GM23338 (cell line): ENCODE data around the gene CEP43. TPM values are rescaled to one million over a fixed set of nuclear protein-coding genes. Genes with fewer than 3 reads are reported as not detected.

Source experiments
- ATAC-seq: fragments of 200-7000 bp; cut with Tn5 transposase; 3 replicates; pipeline ENCODE4 v1.9.1; 2020
- DNase-seq: peaks from one replicate; pipeline ENCODE4 v3.0.0-alpha.2; 2015; ENCODE audit warnings: low spot score
- H2AFZ ChIP-seq: fragments of 200-600 bp; sonication (generic); 2 replicates; pipeline ENCODE4 v1.8.0; 2016; ENCODE audit warnings: antibody characterized with exemption, mild to moderate bottlenecking, moderate library complexity
- H3F3A ChIP-seq: fragments of 200-600 bp; sonication (generic); replicated peaks from 2 replicates; pipeline ENCODE4 v1.8.0; 2017; ENCODE audit warnings: antibody characterized with exemption, mixed run types, low read depth
- H3K27ac ChIP-seq: fragments of 200-600 bp; sonication (generic); 2 replicates; pipeline ENCODE4 v1.6.1; 2016; ENCODE audit warnings: low read depth
- H3K27me3 ChIP-seq: fragments of 200-600 bp; sonication (generic); 2 replicates; pipeline ENCODE4 v1.8.0; 2016; ENCODE audit warnings: mild to moderate bottlenecking, mixed run types, moderate library complexity; ENCODE audit not compliant: insufficient read depth
- H3K36me3 ChIP-seq: fragments of 200-600 bp; sonication (generic); 2 replicates; pipeline ENCODE4 v1.8.0; 2016; ENCODE audit warnings: mild to moderate bottlenecking; ENCODE audit not compliant: insufficient read depth
- H3K4me1 ChIP-seq: fragments of 200-600 bp; sonication (generic); 2 replicates; pipeline ENCODE4 v1.8.0; 2016; ENCODE audit warnings: mild to moderate bottlenecking, moderate library complexity; ENCODE audit not compliant: insufficient read depth
- H3K4me2 ChIP-seq: fragments of 200-600 bp; sonication (generic); 2 replicates; pipeline ENCODE4 v1.7.1; 2017; ENCODE audit warnings: mixed run types
- H3K4me3 ChIP-seq: fragments of 200-600 bp; sonication (generic); 2 replicates; pipeline ENCODE4 v1.6.1; 2016; ENCODE audit warnings: mixed run types
- H3K79me2 ChIP-seq: fragments of 200-600 bp; sonication (generic); replicated peaks from 2 replicates; pipeline ENCODE4 v1.8.0; 2017; ENCODE audit warnings: mild to moderate bottlenecking; ENCODE audit not compliant: insufficient read depth
- H3K9me2 ChIP-seq: fragments of 200-600 bp; sonication (generic); 2 replicates; pipeline ENCODE4 v1.8.0; 2017; ENCODE audit not compliant: insufficient read depth
- H4K20me1 ChIP-seq: fragments of 200-600 bp; sonication (generic); replicated peaks from 2 replicates; pipeline ENCODE4 v1.8.0; 2017; ENCODE audit warnings: mild to moderate bottlenecking; ENCODE audit not compliant: insufficient read depth
- H3K27ac Mint-ChIP-seq: 2 replicates; pipeline ENCODE4 v1.8.0; 2020; ENCODE audit warnings: inconsistent platforms, mild to moderate bottlenecking, moderate library complexity, mixed read lengths
- H3K27me3 Mint-ChIP-seq: 3 replicates; pipeline ENCODE4 v1.8.0; 2022; ENCODE audit warnings: low read depth, mild to moderate bottlenecking, moderate library complexity, mixed read lengths, inconsistent platforms; ENCODE audit not compliant: insufficient read depth, poor library complexity
- H3K36me3 Mint-ChIP-seq: 3 replicates; pipeline ENCODE4 v1.8.0; 2021; ENCODE audit warnings: low read depth, mild to moderate bottlenecking, inconsistent platforms, moderate library complexity, mixed read lengths
- H3K4me1 Mint-ChIP-seq: 3 replicates; pipeline ENCODE4 v1.8.0; 2020; ENCODE audit warnings: mild to moderate bottlenecking, inconsistent platforms, mixed read lengths
- H3K4me3 Mint-ChIP-seq: 3 replicates; pipeline ENCODE4 v1.8.0; 2021; ENCODE audit warnings: moderate library complexity, mild to moderate bottlenecking, inconsistent platforms, mixed read lengths
- H3K9me3 Mint-ChIP-seq: 3 replicates; pipeline ENCODE4 v1.8.0; 2020; ENCODE audit warnings: moderate library complexity, mild to moderate bottlenecking, inconsistent platforms, mixed read lengths
- CREB1 ChIP-seq: fragments of 250-450 bp; sonication (Bioruptor Pico); IDR thresholded peaks from 2 replicates; pipeline ENCODE4 v1.5.0; 2020; ENCODE audit warnings: low read depth, mild to moderate bottlenecking, moderate library complexity
- CTCF ChIP-seq, 2 experiments: fragments of 200-600 bp in 1 of 2; sonication (generic) in 1 of 2; conservative IDR thresholded peaks; 2 replicates each; pipeline versions ENCODE4 v1.5.1 to v1.6.1; 2016 to 2017; ENCODE audit warnings: antibody characterized with exemption in 2 of 2, low read depth in 2 of 2, mild to moderate bottlenecking in 2 of 2, moderate library complexity in 1 of 2
- ETS1 ChIP-seq: IDR thresholded peaks from 2 replicates; pipeline ENCODE4 v1.6.1; 2016; ENCODE audit warnings: antibody characterized with exemption
- EZH2 ChIP-seq: fragments of 200-600 bp; sonication (generic); IDR thresholded peaks from one replicate; pipeline ENCODE4 v1.8.0; 2017; ENCODE audit warnings: antibody characterized with exemption, mild to moderate bottlenecking, low read depth; ENCODE audit not compliant: unreplicated experiment
- EZH2phosphoT487 ChIP-seq: fragments of 200-600 bp; sonication (generic); IDR thresholded peaks from one replicate; pipeline ENCODE4 v1.8.1; 2018; ENCODE audit warnings: antibody characterized with exemption; ENCODE audit not compliant: unreplicated experiment
- JUNB ChIP-seq: IDR thresholded peaks from one replicate; pipeline ENCODE4 v1.6.1; 2016; ENCODE audit warnings: antibody characterized with exemption; ENCODE audit not compliant: unreplicated experiment
- NANOG ChIP-seq: IDR thresholded peaks from 2 replicates; pipeline ENCODE4 v1.6.1; 2016; ENCODE audit warnings: antibody characterized with exemption, borderline replicate concordance
- POLR2AphosphoS5 ChIP-seq: IDR thresholded peaks from 2 replicates; pipeline ENCODE4 v1.6.1; 2016; ENCODE audit warnings: antibody characterized with exemption, low read depth
- REST ChIP-seq: IDR thresholded peaks from one replicate; pipeline ENCODE4 v1.6.1; 2018; ENCODE audit warnings: antibody characterized with exemption; ENCODE audit not compliant: unreplicated experiment
- STAT1 ChIP-seq: IDR thresholded peaks from one replicate; pipeline ENCODE4 v1.6.1; 2016; ENCODE audit warnings: antibody characterized with exemption; ENCODE audit not compliant: unreplicated experiment
- ZNF114 ChIP-seq: fragments of 250-450 bp; sonication (Bioruptor Pico); IDR thresholded peaks from 2 replicates; pipeline ENCODE4 v1.5.0; 2020; ENCODE audit warnings: mild to moderate bottlenecking, moderate library complexity
- ZNF331 ChIP-seq: fragments of 250-450 bp; sonication (Bioruptor Pico); IDR thresholded peaks from 2 replicates; pipeline ENCODE4 v1.5.0; 2020; ENCODE audit warnings: low read depth, mild to moderate bottlenecking, moderate library complexity
- ZNF462 ChIP-seq: fragments of 250-450 bp; sonication (Bioruptor Pico); IDR thresholded peaks from 2 replicates; pipeline ENCODE4 v1.5.0; 2020; ENCODE audit warnings: mild to moderate bottlenecking, moderate library complexity
- polyA plus RNA-seq: library from polyadenylated mRNA; unstranded; fragments of >200 nt; fragmentation: Nextera tagmentation; extraction: Ambion mirVana; gene quantifications from 2 replicates; pipeline ENCODE4 v1.2.1, GENCODE V29; 2016
- total RNA-seq: library from RNA; depleted of rRNA; stranded (reverse); fragments of >200 nt; shearing (Covaris generic); gene quantifications from 2 replicates; pipeline ENCODE4 v1.2.3, GENCODE V29; 2014

CEP43 gene
- total and polyA plus RNA-seq, 2 experiments from 2014 or later, result 39.9 to 44.3 TPM

- Histone ChIP-seq H3K4me1 (peaks cover 10% of the 10 kb centered on the region), H3K36me3 (peaks cover 29% of the 10 kb centered on the region), H3F3A (no peaks in the 10 kb centered on the region), H2AFZ (no peak overlapping the region), H3K4me2 (no peak overlapping the region; the same call in 1 of the 2 replicates), H3K4me3 (no peak overlapping the region), H4K20me1 (peaks cover 15% of the 10 kb centered on the region), H3K27me3 (no peaks in the 10 kb centered on the region), H3K27ac (no peak overlapping the region), H3K9me2 (no peaks in the 10 kb centered on the region), H3K79me2 (no peaks in the 10 kb centered on the region)
- no peak overlapping the region for H3K27ac Mint-ChIP-seq
- peaks cover 18% of the 10 kb centered on the region for H3K4me1 Mint-ChIP-seq
- no peak for TF ChIP-seq ZNF114 (CRISPR knock-in tag)
- no peak for TF ChIP-seq STAT1
- TF ChIP-seq EZH2, result no peak
- TF ChIP-seq ETS1, result no peak
- no peak for TF ChIP-seq NANOG
- no peak for TF ChIP-seq POLR2AphosphoS5
- TF ChIP-seq ZNF331 (CRISPR knock-in tag), result no peak
- no peak for TF ChIP-seq REST
- TF ChIP-seq CREB1 (CRISPR knock-in tag), result no peak
- no peak for TF ChIP-seq CTCF (conservative IDR thresholded peaks at IDR 0.05; ENCODE audit: low read depth in 2 of 2)
- no peak for TF ChIP-seq JUNB
- no peak for TF ChIP-seq EZH2phosphoT487
- TF ChIP-seq ZNF462 (CRISPR knock-in tag), result no peak
- H3K36me3 Mint-ChIP-seq, result peaks cover 60% of the 10 kb centered on the region
- peaks cover 1% of the 10 kb centered on the region for H3K27me3 Mint-ChIP-seq
- H3K9me3 Mint-ChIP-seq, result no peaks in the 10 kb centered on the region
- H3K4me3 Mint-ChIP-seq, result no peak overlapping the region
- ATAC-seq, result peak; percentile 46; the same call in 2 of the 3 replicates
- no peak for DNase-seq
These were observed 28.6 kb downstream of the CEP43 start for GRCh38 chr6:167027772-167028171.
